ENCODE results near the gene ZBTB20.

The ZBTB20 gene

DNA sequence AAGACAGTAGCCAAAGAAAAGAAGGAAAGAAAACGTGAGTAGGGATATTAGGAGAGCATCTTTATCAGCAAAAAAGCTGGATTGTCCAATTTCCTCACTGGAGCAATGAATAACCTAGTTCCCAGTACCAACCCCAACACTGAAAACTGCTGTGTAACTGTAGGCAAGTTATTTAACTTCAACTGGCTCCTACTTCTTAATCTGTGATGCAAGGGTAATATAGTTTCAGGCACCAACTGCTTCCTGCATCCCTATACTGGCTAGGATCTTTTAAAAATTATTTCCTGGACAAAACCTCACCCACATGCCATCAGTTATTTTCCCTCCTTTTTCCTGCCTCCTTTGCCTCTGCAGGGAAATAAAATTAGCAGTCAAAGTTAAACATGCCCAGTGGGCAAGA lies 59.6 kb downstream of the ZBTB20 start:
- DNase-seq: no peak

GRCh38 chr3:115086344-115086743 lies 60.7 kb downstream of the ZBTB20 start:
- DNase-seq: no peak

- no peak for DNase-seq
Measured at GRCh38 chr3:115085197-115085865, 61.8 kb downstream of the ZBTB20 start.

DNA sequence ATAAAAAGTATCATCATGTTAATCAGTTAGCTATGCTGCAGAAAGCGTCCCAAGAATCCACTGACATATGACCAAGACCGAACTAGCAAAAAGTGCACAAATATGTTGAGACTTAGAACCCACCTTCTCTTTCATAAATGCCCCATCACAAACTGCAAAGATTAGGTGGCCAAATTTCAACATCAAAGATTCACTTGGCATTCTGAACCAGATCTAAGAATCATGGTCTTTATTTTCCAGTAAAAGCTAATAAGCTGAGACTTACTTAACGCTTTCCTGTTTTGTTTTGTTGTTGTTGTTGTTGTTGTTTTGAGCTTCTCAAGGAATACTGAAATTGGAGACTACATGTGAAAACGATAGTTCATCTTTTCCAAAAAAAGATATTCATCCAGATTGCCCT lies 62.4 kb downstream of the ZBTB20 start:
- DNase-seq: no peak

DNA sequence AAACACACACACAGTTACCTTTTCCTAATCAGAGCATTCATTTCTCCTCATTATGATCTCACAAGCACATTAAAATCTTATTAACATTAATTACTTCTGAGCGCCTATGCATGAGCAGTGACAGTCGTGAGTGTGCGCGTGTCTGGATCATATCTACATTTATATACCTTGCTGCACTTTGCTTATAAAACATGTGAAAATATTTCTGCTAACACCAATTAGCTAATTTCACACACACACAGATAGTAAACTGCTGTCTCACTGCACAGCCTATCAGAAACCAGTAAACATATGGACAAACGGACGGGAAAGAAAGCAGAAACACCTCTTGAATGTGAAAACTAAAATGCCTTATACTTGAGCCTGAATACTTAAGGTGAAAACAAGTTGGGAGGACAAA lies 64.8 kb downstream of the ZBTB20 start:
- no peak for DNase-seq

DNA sequence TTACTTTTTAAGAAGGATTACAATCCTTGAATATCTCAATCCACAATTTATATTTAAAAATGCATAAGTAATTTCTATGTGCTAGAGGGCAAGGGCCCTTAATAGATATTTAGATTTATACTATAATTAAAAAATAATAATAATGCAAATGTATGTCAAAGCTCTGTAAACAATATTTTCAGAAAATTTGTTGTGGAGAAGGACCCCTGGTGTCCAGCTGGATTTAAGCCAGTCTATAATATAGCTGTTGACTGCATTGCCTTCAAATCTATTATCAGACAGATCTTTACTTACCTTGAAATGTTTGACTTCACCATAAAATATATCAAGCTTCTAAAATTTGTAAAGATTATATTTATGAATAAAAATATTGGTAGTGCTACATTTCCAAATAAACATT lies 65.6 kb downstream of the ZBTB20 start:
- no peak for DNase-seq

- DNase-seq: no peak
Measured at GRCh38 chr3:115077501-115078250, 69.4 kb downstream of the ZBTB20 start.

GRCh38 chr3:115074502-115074901 lies 72.6 kb downstream of the ZBTB20 start:
- DNase-seq: no peak

- DNase-seq: no peak
Measured at GRCh38 chr3:115072265-115073021, 74.6 kb downstream of the ZBTB20 start.

DNA sequence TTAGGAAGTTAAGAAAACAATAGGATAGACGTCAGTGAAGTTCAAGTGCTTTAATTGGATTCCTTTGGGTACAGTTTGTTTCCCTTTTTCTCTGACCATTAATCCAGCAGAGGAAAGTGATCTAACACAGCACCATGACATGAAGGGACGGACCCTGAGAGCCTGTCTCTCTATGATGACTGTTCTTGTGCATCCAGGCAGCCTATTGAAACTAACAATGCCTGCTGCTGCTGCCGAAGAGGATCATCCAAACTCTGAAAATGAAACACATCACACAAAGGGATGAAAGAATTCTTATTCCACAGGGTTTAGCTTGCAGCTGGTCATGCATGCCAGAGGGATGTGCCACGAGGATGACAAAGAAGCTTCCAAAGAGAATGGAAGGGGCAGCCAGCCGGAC lies 75.5 kb downstream of the ZBTB20 start:
- no peak for DNase-seq

GRCh38 chr3:115071166-115071565 lies 75.9 kb downstream of the ZBTB20 start:
- DNase-seq: no peak

DNA sequence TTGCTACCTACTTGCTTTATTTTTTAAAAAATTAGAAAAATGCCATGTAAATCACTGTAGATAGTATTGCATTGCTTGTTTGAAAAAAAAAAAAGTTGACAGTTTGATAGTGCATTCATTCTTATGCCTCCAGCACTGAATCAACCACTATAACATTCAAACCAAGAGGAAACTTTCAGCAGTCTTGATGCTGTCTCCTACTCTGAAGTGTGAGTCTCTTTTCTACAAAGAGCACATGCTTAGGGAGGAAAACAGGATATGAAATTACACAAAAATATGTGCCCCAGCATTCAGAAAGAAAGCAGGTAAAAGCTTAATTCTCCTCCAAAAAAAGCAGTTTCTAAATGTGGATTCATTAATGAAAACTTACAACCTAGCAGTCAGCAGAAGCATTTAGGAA lies 78.3 kb downstream of the ZBTB20 start:
- DNase-seq: no peak

DNA sequence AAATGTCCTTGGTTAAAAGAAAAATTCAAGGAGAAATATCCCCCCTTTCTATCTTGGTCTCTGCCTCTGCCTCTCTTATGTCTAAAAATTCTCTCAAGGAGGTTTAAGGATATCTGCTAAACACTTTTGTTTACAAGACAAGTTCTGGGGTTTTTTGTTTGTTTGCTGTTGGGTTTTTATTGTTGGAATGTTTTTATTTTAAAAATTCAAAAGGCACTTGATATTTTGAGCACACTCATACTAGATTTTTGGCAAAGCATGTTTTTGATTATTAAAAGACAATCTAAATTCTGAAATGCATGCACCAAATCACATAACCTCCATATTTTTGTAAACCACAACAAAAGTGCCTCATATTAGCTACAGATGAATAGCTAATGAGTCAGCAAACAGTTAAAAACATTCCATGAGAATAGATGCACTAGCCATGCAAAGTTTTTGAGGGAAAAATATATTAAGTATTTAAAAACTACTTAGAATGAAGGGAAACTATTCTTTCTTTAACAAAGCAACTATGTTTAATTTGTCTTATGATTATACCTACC lies 84.6 kb downstream of the ZBTB20 start:
- DNase-seq: no peak

GRCh38 chr3:115062009-115062408 lies 85.1 kb downstream of the ZBTB20 start:
- DNase-seq: peak; percentile 53

GRCh38 chr3:115052906-115053305 lies 94.2 kb downstream of the ZBTB20 start:
- DNase-seq: no peak

GRCh38 chr3:115042351-115042750 lies 104.7 kb downstream of the ZBTB20 start:
- no peak for DNase-seq

DNA sequence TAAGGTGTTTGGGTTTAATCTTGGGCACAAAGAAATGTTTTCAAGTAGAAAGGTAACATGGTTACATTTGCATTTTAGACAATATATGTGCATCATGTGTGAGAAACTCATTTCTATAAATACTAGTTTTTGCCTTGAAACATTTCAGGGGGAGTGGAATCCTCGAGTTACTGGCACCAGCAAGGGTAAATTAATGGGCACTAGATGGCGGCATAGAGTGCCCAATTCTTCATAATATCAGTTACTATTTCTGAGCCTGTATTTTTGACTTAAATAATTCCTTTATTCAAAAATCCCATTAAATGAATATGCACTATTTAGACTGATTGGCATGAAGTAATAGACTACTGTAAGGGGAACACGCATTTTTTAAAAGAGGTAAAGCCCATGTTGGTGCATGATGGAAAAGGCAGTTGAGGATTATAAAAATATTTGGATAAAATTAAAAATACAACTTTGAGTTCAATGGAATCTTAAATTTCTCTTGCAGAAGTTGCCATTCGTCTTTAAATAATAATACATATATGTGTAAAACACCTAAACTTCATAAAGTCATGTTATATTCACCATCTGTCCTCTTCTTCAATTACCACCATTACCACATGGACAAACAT lies 106.3 kb downstream of the ZBTB20 start:
- DNase-seq: no peak

GRCh38 chr3:115040246-115040645 lies 106.8 kb downstream of the ZBTB20 start:
- DNase-seq: no peak

GRCh38 chr3:115038817-115039216 lies 108.3 kb downstream of the ZBTB20 start:
- DNase-seq: no peak

GRCh38 chr3:115022835-115023398 lies 124.2 kb downstream of the ZBTB20 start:
- DNase-seq: peak; percentile 42

DNA sequence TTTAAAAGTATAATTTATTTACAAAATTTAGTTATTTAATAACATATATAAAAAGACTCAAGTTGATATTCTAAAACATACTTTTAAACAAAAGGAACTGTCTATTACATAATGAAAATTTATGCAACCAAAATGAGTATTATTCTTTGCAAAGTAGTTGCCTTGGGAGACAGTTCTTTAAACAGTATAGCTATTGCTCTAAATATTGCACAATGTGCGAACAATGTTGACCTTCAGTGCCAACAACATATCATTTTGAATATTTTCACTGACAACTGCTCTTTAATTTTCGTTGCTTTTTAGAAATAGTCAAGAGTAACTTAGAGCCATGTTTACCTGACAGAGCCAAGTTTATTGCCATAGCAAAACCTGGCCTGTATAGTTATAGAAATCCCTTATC lies 124.9 kb downstream of the ZBTB20 start:
- no peak for DNase-seq

- DNase-seq: no peak
Measured at GRCh38 chr3:115021061-115021460, 126.0 kb downstream of the ZBTB20 start.

DNA sequence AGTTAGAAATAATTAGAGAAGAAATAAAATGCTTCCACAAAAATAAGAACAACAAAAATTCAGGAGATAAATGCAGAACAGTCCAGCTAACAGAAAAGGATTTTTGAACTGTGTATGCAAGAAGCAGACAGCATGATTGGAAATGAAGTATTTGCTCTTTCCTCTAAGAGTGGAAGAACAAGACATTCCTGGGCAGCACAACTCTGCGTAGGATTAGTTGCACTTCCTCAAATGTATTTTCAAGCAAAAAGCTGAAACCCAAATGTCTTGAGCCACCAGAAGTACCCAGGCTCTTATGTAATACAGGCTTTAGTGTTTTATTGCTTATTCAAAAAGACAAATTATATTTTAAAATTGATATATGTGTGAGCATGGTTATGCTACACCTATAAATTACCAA lies 127.2 kb downstream of the ZBTB20 start:
- DNase-seq: no peak

Measured in DMS79 treated with DMSO at 0.1 percent for 48 hours (cell line).